Measurements from ENCODE around the gene RHOV.

The RHOV gene

DNA sequence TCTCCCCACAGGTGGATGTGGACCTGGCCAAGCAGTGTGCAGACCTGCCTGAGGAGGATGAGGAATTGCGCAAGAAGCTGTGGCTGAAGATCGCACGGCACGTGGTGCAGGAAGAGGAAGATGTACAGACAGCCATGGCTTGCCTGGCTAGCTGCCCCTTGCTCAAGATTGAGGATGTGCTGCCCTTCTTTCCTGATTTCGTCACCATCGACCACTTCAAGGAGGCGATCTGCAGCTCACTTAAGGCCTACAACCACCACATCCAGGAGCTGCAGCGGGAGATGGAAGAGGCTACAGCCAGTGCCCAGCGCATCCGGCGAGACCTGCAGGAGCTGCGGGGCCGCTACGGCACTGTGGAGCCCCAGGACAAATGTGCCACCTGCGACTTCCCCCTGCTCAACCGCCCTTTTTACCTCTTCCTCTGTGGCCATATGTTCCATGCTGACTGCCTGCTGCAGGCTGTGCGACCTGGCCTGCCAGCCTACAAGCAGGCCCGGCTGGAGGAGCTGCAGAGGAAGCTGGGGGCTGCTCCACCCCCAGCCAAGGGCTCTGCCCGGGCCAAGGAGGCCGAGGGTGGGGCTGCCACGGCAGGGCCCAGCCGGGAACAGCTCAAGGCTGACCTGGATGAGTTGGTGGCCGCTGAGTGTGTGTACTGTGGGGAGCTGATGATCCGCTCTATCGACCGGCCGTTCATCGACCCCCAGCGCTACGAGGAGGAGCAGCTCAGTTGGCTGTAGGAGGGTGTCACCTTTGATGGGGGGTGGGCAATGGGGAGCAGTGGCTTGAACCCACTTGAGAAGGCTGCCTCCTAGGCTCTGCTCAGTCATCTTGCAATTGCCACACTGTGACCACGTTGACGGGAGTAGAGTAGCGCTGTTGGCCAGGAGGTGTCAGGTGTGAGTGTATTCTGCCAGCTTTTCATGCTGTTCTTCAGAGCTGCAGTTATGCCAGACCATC is 28.8 kb upstream of the RHOV start:
- peak in 1 of 2 donors; percentile 69 for DNase-seq

DNA sequence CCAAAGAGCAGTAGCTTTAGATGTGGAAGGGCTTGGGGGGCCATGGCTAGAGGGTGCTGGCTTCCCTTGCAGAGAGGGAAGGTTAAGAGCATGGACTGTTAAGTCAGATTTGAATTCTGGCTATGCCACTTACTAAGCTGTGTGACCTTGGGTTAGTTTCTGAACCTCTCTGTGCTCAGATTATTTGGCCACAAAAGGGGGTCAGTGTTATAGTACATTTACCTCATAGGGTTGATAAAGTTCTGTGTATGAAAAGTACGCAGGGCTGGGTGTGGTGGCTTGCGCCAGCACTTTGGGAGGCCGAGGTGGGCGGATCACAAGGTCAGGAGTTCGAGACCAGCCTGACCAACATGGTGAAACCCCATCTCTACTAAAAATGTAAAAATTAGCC is 27.0 kb upstream of the RHOV start:
- no peak for DNase-seq

DNA sequence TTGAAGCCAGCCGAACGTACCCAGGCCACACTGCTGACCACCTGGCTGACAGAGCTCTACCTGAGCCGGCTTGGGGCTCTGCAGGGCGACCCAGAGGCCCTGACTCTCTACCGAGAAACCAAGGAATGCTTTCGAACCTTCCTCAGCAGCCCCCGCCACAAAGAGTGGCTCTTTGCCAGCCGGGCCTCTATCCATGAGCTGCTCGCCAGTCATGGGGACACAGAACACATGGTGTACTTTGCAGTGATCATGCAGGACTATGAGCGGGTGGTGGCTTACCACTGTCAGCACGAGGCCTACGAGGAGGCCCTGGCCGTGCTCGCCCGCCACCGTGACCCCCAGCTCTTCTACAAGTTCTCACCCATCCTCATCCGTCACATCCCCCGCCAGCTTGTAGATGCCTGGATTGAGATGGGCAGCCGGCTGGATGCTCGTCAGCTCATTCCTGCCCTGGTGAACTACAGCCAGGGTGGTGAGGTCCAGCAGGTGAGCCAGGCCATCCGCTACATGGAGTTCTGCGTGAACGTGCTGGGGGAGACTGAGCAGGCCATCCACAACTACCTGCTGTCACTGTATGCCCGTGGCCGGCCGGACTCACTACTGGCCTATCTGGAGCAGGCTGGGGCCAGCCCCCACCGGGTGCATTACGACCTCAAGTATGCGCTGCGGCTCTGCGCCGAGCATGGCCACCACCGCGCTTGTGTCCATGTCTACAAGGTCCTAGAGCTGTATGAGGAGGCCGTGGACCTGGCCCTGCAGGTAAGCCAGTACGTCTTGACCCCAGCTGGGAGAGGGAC is 26.4 kb upstream of the RHOV start:
- no peak for DNase-seq

DNA sequence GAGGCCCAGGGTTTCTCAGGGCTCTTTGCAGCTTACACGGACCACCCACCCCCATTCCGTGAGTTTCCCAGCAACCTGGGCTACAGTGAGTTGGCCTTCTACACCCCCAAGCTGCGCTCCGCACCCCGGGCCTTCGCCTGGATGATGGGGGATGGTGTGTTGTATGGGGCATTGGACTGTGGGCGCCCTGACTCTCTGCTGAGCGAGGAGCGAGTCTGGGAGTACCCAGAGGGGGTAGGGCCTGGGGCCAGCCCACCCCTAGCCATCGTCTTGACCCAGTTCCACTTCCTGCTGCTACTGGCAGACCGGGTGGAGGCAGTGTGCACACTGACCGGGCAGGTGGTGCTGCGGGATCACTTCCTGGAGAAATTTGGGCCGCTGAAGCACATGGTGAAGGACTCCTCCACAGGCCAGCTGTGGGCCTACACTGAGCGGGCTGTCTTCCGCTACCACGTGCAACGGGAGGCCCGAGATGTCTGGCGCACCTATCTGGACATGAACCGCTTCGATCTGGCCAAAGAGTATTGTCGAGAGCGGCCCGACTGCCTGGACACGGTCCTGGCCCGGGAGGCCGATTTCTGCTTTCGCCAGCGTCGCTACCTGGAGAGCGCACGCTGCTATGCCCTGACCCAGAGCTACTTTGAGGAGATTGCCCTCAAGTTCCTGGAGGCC is 25.6 kb upstream of the RHOV start:
- no peak for DNase-seq

DNA sequence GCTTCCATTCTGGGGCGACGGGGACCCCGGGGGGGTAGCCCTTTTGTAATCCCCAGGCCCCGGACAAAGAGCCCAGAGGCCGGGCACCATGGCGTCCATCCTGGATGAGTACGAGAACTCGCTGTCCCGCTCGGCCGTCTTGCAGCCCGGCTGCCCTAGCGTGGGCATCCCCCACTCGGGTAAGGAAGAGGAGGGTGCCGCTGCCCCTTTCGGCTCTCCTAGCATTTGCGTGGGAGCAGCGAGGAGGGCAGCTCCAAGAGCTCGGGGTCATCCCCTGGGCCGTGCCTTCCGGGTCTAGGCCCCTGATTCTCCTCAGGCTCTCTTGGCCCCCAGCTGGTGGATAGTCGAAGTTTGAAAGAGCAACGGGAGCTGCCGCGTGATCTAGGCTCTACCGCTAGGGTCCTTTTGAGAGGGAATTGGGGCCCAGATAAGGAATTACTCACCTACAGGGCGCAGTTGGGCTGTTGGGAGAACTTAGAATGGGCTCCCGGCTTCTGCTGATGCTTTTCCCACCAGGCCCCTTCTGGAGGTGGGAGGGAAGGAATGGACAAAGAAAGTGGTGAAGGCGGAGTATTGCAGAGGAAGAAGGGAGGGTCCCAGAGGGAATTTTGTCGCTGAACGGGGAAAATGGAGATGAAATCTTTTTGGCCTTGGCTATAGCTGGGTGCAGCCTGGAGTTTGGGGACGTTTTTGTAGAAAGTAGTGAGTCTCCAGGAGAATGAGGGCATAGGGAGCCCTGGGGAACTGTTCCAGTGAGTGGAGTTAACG is 20.8 kb upstream of the RHOV start:
- peak; percentile 68 to 69 for DNase-seq

DNA sequence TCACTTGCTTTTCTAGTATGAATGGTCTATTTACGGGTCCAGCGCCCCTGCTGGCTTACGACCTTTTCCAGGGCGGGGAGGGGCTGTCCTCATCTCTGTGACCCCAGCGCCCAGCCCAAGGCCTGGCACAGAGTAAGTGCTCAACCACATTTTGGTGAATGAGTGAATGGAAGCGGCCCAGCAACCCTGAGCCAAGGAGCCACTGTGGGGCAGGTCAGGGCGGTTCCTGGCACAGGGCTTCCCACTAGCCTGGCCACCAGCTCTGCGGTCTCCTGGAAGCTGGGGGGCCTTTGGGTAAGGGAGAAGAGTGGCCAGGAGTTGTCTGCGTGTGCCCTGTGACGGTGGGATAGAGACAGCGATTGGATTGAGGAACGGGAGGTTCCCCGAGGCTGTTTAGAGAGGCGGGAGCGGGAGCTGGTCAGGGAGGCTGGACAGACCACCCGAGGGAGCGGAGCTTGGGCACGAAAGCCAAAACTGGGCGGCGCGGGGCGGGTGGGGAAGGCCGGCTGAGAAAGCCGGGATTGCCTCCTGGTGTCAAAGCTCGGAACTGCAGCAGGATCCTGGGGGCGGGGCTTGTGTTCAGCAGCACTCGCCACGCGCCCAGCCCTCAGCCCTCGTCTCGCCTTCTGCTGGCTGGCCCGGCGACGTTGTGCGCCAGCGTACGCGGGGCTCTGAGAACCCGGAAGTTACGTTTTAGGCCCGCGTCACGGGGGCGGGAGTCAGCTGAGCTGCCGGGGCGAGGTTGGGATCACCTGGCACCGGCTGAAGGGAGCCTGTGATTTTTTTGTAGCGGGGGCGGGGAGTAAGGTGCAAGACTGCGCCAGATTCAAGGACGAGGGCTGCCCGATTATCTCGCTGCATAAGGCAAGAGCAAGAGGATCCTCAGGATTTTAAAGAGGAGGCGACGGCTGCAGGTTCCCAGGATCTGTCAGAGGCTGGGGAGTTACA is 20.0 kb upstream of the RHOV start, which contains the start of gene VPS18:
TSS of gene VPS18 (plus strand) at position 718 of the 948 bp plus-strand sequence. CDS start 319 bp downstream, outside the sequence.
- DNase-seq: peak; percentile 98

DNA sequence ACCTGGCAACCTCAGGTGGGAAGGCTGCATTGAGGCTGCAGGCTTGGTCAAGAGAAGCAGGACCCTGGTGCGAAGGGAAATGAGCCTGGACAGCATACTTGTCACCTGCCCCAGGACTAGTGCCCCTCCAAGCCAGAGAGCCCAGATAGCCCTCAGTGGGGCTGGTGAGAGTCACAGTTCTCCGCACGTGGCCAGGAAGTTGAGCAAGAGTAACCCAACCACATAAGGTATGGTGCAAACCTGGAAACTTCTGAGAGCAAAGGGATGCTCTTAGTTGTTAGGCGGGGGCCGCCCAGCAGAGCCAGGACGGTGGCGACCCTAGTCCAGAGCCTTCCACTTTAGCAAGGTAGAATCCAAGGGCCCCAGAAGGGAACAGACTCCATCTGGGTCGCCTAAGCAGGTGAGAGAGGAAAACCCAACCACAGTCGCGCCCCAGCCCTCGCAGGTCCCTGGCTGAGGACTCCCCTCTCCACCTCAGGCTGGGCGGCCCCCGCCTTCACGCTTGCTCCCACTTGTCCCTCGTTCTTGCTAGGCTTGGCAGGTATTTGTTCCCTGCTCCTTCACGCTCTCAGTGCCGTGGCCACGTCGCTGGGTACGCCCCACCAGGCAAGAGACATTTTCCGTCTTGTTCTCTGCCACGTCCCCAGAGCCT is 19.1 kb upstream of the RHOV start:
- no peak for DNase-seq

DNA sequence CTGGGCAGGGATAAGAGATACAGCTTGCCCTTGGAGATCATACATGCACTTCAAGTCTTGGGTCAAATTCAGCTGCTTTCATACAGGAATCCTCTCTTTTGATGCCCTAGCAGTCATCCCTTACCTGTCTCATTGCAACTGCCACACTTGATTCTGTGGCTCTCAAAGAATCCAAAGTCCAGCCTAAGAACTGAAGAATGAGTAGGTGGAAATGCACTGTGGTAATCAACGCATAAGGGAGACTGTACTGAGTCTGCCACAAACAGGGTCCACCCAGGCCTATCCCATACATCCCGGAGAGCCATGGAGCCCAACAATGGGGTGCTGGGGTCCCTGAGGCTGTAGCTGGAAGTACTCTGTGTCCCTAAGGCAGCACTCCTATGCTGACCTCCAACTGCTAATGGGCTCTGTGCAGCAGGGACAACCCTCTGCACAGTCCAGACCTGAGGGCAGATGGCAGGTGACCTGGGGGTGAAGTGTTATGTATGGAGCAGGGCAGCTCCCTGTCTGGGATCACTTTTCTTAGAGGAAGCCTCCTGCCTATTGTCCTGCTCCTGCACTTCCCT is 18.5 kb upstream of the RHOV start:
- DNase-seq: no peak

DNA sequence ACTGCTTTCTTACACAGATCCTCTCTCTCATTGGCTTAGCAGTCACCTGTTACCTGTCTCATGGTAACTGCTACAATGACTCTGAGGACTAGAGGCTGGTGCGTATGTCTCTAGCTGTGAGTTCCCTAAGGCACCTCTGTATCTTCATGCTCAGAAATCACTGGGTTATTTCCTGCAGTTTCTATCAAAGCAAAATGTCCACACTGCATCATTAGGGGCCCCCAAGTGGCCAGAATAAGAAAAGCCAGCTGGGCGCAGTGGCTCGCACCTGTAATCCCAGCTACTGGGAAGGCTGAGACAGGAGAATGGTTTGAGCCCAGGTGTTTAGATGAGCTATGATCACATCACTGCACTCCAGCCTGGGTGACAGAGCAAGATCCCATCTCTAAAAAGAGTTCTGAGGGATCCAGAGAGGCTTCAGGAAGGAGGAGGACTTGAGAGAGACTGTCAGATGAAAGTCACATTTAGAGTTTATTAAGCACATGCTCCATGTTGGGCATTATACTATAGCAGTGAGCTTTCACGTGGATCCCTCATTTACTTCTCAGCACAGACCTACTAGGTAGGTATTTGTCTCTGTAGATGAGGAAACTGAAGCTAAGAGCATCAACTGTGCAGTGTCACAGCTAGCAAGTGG is 17.9 kb upstream of the RHOV start:
- DNase-seq: peak in 1 of 2 donors; percentile 46

DNA sequence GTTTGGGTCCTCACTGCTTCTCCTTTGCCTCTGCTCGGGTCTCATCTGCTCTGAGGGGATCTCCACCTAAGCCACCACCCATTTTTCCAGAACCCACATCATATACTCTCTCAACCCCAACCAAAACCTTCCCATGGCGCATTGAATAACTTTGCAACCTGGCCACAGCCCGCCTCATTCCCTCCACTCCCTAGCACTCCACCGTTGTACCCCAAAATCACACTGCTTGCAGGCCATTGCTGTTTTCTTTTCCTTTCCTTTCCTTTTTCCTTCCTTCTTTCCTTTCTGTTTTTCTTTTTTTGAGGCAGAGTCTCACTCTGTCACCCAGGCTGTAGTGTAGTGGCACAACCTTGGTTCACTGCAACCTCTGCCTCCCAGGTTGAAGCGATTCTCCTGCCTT is 17.1 kb upstream of the RHOV start:
- no peak for DNase-seq

DNA sequence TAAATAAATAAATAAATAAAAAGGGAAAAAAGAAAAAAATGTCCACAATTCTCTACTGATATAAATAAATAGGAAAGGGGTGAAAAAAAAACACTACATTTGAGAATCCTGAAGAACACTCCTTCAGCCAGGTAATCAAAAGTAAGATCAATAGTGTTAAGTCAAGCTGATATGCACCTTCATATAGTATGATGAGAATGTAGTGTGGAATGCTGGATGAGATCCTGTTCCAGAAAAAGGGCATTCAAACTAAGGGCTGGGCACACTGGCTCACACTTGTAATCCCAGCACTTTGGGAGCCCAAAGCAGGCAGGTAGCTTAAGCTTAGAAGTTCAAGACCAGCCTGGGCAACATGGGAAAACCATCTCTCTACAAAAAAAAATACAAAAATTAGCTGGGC is 15.1 kb upstream of the RHOV start:
- no peak for DNase-seq

DNA sequence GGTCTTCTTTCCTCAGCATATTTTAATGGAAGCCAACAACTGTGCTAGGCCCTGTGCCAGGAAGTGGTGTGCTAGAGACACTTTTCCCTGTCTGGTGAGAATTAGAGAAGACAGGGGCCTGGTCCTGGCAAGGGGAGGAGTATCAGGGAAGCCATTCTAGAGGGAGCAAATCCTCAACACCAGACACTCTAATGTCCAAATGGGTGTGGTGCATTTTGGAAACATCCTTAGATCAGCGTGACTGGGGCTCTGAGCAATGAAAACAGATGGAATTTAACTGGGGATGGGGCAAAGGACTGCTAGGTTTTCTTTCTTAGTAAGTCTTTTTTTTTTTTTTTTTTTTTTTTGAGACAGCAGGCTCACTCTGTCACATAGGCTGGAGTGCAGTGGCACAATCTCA is 12.6 kb upstream of the RHOV start:
- DNase-seq: no peak

DNA sequence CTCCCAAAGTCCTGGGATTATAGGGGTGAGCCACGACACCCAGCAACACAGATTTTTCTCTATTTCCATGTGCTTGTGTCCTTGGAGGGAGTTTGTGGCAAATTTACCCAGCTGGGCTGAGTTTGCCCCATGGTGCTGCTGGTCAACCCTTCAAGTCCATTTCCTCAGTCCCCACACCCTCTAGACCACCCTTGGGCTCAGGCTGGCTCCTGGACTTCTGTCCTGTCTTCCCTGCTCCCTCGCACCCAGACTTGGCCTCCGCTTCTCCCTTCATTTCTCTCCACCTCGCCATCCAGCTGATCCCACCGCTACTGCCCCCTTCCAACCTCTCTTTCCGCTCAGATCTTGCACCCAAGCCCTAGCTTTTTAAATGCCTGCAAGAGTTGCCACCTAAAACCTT is 7.3 kb upstream of the RHOV start:
- DNase-seq: no peak

DNA sequence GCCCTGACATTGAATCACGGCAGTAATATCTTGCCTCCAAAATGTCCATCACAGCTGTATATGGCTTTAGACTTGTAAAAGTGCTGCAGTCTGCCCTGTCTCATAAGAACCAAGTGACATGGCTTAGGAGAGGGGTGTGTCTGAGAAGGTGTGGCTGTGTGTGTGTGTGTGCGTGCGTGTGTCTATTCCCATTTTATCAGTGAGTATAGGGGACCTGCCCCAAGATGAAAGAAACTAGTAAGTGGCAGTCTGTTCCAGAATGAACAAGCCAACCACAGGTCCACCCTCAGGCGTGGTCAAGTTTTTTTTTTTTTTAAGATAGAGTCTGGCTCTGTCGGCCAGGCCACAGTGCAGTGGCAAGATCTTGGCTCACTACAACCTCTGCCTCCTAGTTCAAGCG is 5.6 kb upstream of the RHOV start:
- no peak for DNase-seq

DNA sequence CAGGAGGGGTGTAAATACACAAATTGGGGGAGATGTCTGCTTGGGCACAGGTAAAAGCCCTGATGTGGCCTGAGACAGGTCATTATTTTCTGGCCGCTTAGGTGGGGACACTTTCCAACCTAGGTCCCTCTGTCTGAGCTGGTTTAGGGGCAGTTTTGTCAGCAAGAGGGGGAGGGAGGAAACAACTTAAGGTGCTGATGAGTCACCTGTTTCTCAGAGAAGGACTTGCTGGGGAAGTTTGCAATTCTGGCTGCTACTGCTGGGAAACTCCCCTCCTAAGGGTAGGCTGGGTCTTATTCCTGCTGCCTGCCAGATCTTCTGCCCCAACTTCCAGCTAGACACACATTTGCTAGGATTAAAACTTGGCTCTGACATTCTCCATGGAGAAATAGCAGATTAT is 4.8 kb upstream of the RHOV start:
- no peak for DNase-seq

DNA sequence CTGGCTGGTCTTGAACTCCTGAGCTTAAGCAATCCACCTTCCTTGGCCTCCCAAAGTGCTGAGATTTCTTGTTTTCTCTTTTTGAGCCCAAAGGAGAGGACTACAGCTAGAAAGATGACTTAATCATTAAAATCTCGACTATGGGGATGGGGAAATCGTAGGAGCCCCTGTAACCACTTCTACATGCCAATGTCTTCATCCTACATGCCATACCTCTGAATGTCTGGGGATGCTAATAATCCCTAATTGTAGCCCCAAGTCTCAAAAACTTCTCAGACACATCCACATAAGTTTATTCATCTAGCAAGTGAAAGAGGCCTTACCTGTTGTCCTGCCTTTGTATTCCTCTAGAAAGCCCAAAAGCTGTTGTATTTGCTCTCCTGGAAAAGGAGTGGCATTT is 3.7 kb upstream of the RHOV start:
- DNase-seq: no peak

DNA sequence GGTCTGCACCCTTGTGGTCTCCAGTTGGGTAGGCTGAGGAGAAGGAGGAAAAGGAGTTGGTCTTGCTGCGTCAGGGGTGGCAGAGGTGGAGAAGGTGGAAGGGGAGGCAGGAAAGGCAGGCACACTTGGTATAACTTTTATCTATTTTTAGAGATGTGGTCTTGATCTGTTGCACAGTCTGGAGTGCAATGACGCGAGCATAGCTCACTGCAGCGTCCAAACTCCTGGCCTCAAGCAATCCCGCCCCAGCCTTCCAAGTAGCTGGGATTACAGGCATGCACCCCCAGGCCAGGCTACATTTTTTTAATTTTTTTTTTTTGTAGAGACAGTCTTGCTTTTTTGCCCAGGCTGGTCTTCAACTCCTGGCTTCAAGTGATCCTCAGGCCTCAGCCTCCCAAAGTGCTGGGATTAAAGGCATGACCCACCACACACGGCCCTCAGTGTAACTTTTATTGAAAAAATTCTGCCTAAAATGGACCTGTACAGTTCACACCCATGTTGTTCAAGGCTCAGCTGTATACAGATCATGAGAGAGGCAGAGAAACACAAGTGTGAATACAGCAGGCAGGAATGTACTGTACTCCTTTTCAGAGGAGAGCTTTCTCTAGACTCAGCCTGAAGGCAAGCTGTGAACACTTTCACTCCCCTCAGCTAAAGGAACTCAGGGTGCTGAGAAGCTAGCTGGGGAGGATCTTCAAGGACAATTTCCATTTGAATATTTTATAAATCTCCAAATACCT is 2.1 kb upstream of the RHOV start:
- DNase-seq: no peak

DNA sequence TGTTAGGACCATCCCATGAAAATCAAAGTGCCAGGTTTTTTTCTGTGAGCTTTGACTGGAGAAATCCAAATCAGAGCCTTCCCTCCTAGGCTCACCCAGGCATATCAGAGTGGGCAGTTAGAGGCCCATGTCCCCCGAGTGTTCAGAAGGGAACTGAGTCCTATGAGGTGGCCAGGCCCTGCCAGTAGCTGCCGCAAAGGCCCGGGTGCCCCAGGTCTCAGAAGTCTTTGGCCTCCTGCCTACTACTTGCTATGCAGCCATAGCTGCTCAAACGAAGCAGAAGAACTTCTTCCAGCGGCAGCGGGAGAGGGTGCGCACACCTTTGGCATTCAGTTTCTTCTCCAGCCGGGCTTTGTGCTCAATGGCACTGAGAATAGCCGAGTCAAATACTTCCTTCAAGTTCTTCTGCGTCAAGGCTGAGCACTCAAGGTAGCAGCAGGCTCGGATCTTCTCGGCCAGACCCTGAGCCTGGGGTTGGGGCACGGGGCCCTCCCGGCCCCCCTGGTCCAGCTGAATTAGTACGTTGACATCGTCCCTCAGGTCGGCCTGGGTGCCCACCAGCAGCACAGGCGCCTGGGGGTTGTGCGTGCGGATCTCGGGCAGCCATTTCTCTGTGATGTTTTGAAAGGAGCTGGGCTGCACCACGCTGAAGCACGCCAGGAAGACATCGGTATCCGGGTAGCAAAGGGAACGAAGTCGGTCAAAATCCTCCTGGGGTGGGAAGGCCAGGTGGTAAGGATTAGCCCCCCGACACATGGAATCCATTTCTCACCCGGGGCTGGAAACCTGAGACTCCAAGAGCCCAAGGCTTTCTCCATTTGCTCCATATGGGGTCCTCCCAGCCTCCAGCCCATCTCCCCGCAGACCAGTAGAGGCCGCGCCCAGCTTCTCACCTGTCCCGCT is 992 bp downstream of the RHOV start:
- no peak for DNase-seq
